ENCODE data around the gene ANO6. TPM values are rescaled to one million over a fixed set of nuclear protein-coding genes. Genes with fewer than 3 reads are reported as not detected.
"Not testable (repeated sequence)": the region's sequence is repeated elsewhere in the genome, so short reads cannot be mapped to it uniquely, and the experiment has no call there.

ANO6 gene
- total RNA-seq, 1 donor from 2014 or later, result 49.0 TPM

DNA sequence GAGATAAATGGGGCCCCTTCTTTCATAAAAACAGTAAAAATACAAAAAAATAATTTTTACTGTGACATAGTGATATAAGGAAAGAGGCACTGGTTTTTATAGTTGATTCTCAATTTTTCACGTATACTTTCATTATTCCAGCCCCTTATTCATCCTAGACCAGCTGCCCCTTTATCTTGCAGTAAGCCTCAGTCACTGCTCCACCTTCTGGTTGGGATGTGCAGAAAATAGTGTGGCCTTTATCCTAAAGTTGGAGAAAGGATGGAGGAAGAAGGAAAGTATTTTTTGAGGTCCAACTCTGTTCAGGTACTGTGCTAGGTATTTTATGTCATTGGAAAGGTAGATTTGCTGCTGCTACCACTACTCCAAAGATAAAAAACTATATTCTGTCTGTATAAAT, 172.7 kb downstream of the ANO6 start:
- Histone ChIP-seq H2AFZ (replicated peaks) (no peak overlapping the region), H3K9ac (no peak overlapping the region), H3F3A (ENCODE audit: low read depth) (no peaks in the 10 kb centered on the region), H3K4me1 (no peaks in the 10 kb centered on the region), H3K36me3 (no peaks in the 10 kb centered on the region), H3K27me3 (no peaks in the 10 kb centered on the region), H3K9me3 (ENCODE audit: low read depth) (no peaks in the 10 kb centered on the region), H3K79me2 (ENCODE audit: low read depth) (no peaks in the 10 kb centered on the region), H3K4me3 (no peak overlapping the region), H3K4me2 (no peak overlapping the region), H4K20me1 (ENCODE audit: low read depth) (no peaks in the 10 kb centered on the region), H3K27ac (no peak overlapping the region)
- Mint-ChIP-seq H3K4me3 (no peak overlapping the region), H3K27ac (no peak overlapping the region), H3K9me3 (peaks cover 13% of the 10 kb centered on the region), H3K27me3 (ENCODE audit: insufficient read depth, low read depth) (peaks cover 2% of the 10 kb centered on the region), H3K4me1 (no peaks in the 10 kb centered on the region), H3K36me3 (peaks cover 40% of the 10 kb centered on the region)
- peak; percentile 54 for DNase-seq (ENCODE audit: low spot score)
- TF ChIP-seq EZH2 (IDR thresholded peaks at IDR 0.05) (no peak), EZH2phosphoT487 (IDR thresholded peaks at IDR 0.05) (no peak)
- TF ChIP-seq, protein P1, sequence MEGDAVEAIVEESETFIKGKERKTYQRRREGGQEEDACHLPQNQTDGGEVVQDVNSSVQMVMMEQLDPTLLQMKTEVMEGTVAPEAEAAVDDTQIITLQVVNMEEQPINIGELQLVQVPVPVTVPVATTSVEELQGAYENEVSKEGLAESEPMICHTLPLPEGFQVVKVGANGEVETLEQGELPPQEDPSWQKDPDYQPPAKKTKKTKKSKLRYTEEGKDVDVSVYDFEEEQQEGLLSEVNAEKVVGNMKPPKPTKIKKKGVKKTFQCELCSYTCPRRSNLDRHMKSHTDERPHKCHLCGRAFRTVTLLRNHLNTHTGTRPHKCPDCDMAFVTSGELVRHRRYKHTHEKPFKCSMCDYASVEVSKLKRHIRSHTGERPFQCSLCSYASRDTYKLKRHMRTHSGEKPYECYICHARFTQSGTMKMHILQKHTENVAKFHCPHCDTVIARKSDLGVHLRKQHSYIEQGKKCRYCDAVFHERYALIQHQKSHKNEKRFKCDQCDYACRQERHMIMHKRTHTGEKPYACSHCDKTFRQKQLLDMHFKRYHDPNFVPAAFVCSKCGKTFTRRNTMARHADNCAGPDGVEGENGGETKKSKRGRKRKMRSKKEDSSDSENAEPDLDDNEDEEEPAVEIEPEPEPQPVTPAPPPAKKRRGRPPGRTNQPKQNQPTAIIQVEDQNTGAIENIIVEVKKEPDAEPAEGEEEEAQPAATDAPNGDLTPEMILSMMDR (IDR thresholded peaks at IDR 0.05), result peak; percentile 71

DNA sequence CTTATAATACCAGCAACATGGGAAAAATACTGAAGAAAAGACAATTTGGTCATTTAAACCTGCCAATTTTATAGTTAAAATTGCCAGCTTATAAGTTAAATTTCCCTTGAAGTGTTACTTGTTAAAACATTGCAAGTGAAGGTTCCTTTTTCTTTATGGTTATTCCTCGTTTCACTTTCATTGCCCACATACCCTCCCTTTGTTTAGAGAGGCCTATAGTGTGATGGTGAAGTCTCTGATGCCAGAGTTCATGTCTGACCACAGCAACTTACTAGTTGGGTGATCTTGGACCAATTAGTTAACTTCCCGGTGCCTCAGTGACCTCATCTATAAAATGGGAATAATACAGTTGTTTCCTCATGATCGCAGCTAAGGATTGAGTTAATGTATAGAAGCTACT, 173.5 kb downstream of the ANO6 start:
- Histone ChIP-seq H3K4me2 (no peak overlapping the region), H3K79me2 (ENCODE audit: low read depth) (no peaks in the 10 kb centered on the region), H3F3A (ENCODE audit: low read depth) (no peaks in the 10 kb centered on the region), H3K9me3 (ENCODE audit: low read depth) (no peaks in the 10 kb centered on the region), H3K27me3 (no peaks in the 10 kb centered on the region), H4K20me1 (ENCODE audit: low read depth) (no peaks in the 10 kb centered on the region), H3K4me1 (no peaks in the 10 kb centered on the region), H3K4me3 (no peak overlapping the region), H3K36me3 (no peaks in the 10 kb centered on the region), H3K27ac (no peak overlapping the region), H3K9ac (no peak overlapping the region), H2AFZ (replicated peaks) (no peak overlapping the region)
- TF ChIP-seq, protein P1 (IDR thresholded peaks at IDR 0.05), result no peak
- TF ChIP-seq EZH2phosphoT487 (IDR thresholded peaks at IDR 0.05), result no peak
- TF ChIP-seq EZH2 (IDR thresholded peaks at IDR 0.05), result no peak
- no peak for DNase-seq (ENCODE audit: low spot score)
- Mint-ChIP-seq H3K27me3 (ENCODE audit: insufficient read depth, low read depth) (peaks cover 2% of the 10 kb centered on the region), H3K36me3 (peaks cover 45% of the 10 kb centered on the region), H3K9me3 (peaks cover 21% of the 10 kb centered on the region), H3K4me1 (no peaks in the 10 kb centered on the region), H3K4me3 (no peak overlapping the region), H3K27ac (no peak overlapping the region)

- H3K4me3 Mint-ChIP-seq; DNase-seq (ENCODE audit: low spot score): not testable (repeated sequence)
- H3K9me3 Mint-ChIP-seq, result peaks cover 32% of the 10 kb centered on the region
Measured at GRCh38 chr12:45397499-45397898, 181.6 kb downstream of the ANO6 start.

DNA sequence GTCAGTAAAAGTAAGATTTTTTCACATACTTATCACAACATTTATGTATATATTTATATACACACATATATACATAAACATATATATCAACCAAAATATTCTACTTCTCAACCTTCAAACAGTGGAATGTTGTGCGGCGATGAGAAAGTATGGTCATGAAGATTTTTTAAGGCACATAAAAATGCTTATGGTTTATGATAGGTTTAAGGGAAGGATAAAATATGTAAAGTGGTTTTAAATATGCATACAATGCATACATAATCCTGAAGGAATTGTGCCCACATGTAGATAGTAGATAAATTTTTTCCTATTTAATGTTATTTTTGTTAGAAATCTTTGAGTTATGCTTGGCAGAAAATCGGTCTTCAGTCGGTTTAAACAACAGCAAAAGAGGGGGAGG, 182.7 kb downstream of the ANO6 start:
- Histone ChIP-seq H3K27me3 (no peaks in the 10 kb centered on the region), H3K27ac (no peak overlapping the region), H3K4me3 (no peak overlapping the region), H3K36me3 (peaks cover 4% of the 10 kb centered on the region), H2AFZ (replicated peaks) (no peak overlapping the region), H4K20me1 (ENCODE audit: low read depth) (no peaks in the 10 kb centered on the region), H3K4me1 (no peaks in the 10 kb centered on the region), H3K4me2 (no peak overlapping the region), H3K79me2 (ENCODE audit: low read depth) (no peaks in the 10 kb centered on the region), H3F3A (ENCODE audit: low read depth) (no peaks in the 10 kb centered on the region), H3K9me3 (ENCODE audit: low read depth) (no peaks in the 10 kb centered on the region), H3K9ac (no peak overlapping the region)
- Mint-ChIP-seq H3K27ac (no peak overlapping the region), H3K4me1 (no peaks in the 10 kb centered on the region), H3K36me3 (peaks cover 22% of the 10 kb centered on the region), H3K9me3 (peaks cover 23% of the 10 kb centered on the region), H3K27me3 (ENCODE audit: insufficient read depth, low read depth) (no peaks in the 10 kb centered on the region), H3K4me3 (no peak overlapping the region)
- no peak for DNase-seq (ENCODE audit: low spot score)
- TF ChIP-seq EZH2 (IDR thresholded peaks at IDR 0.05), result no peak
- no peak for TF ChIP-seq EZH2phosphoT487 (IDR thresholded peaks at IDR 0.05)
- TF ChIP-seq, protein P1 (IDR thresholded peaks at IDR 0.05), result no peak

More at GRCh38 chr12:45397499-45397898, 181.6 kb downstream of the ANO6 start:
- not testable (repeated sequence) for H3K27ac ChIP-seq; H3K4me1 Mint-ChIP-seq; H3K79me2 ChIP-seq (ENCODE audit: low read depth); H3F3A ChIP-seq (ENCODE audit: low read depth); H3K27me3 ChIP-seq; H2AFZ ChIP-seq (replicated peaks); H3K4me3 ChIP-seq; H3K4me1 ChIP-seq; H3K9ac ChIP-seq; H3K9me3 ChIP-seq (ENCODE audit: low read depth); H3K27me3 Mint-ChIP-seq (ENCODE audit: insufficient read depth, low read depth); H3K36me3 ChIP-seq; H3K27ac Mint-ChIP-seq; H3K4me2 ChIP-seq; H4K20me1 ChIP-seq (ENCODE audit: low read depth)
- peaks cover 26% of the 10 kb centered on the region for H3K36me3 Mint-ChIP-seq

Measured in neural progenitor cell (in vitro differentiated cells).